Dendritic cell treated with granulocyte-macrophage colony-stimulating factor and Interleukin-4, amounts not matched to agents 40 ng/mL and 50 ng/mL, for 4 days (primary cell): Measurements from ENCODE around the gene AFF1.

ENCODE experiments used
- H3K27ac Mint-ChIP-seq: one replicate; pipeline ENCODE4 v1.8.0; 2022; ENCODE audit warnings: mild to moderate bottlenecking, mixed read lengths
- H3K27me3 Mint-ChIP-seq: one replicate; pipeline ENCODE4 v1.8.0; 2022; ENCODE audit warnings: mild to moderate bottlenecking, mixed read lengths
- H3K36me3 Mint-ChIP-seq: one replicate; pipeline ENCODE4 v1.8.0; 2022; ENCODE audit warnings: low read depth, mixed read lengths
- H3K4me1 Mint-ChIP-seq: one replicate; pipeline ENCODE4 v1.8.0; 2022; ENCODE audit warnings: low read depth, mixed read lengths
- H3K4me3 Mint-ChIP-seq: one replicate; pipeline ENCODE4 v1.8.0; 2022; ENCODE audit warnings: mild to moderate bottlenecking, moderate library complexity, mixed read lengths
- H3K9me3 Mint-ChIP-seq: one replicate; pipeline ENCODE4 v1.8.0; 2022; ENCODE audit warnings: mixed read lengths
- intact Hi-C: fragments of 100-400 bp; cut with micrococcal nuclease; formaldehyde crosslinking; loops from one replicate; pipeline ENCODE4 v1.15.0; 2022

AFF1 gene

GRCh38 chr4:87088186-87088585 lies 153.4 kb downstream of the AFF1 start:
- no peak overlapping the region for H3K4me3 Mint-ChIP-seq
- no peaks in the 10 kb centered on the region for H3K9me3 Mint-ChIP-seq
- intact Hi-C loops: no loop called here
- H3K27ac Mint-ChIP-seq: no peak overlapping the region
- H3K4me1 Mint-ChIP-seq: peaks cover 49% of the 10 kb centered on the region
- H3K36me3 Mint-ChIP-seq: peaks cover 84% of the 10 kb centered on the region
- H3K27me3 Mint-ChIP-seq: no peaks in the 10 kb centered on the region

DNA sequence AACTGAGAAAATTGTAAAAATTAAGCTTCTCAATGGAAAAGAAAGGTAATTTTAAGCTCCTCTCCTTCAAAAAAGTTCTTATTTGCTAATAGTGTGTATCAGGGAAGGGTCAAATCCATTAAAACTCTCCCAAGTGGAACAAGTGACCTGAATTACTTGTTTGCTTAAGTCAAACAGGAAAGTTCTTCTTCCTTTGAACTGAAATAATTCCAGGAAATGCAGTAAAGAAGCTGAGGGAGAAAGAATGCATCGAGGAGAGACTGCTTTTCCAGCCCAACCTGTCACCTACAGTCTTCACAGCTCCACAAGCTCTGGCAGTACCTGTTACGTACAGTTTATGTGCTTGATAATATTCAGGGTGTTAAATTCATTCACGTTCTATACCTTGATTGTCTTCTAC lies 154.6 kb downstream of the AFF1 start:
- no peaks in the 10 kb centered on the region for H3K9me3 Mint-ChIP-seq
- H3K27me3 Mint-ChIP-seq: no peaks in the 10 kb centered on the region
- peaks cover 52% of the 10 kb centered on the region for H3K4me1 Mint-ChIP-seq
- intact Hi-C loops: no loop called here
- no peak overlapping the region for H3K27ac Mint-ChIP-seq
- H3K36me3 Mint-ChIP-seq: peaks cover 87% of the 10 kb centered on the region
- no peak overlapping the region for H3K4me3 Mint-ChIP-seq

DNA sequence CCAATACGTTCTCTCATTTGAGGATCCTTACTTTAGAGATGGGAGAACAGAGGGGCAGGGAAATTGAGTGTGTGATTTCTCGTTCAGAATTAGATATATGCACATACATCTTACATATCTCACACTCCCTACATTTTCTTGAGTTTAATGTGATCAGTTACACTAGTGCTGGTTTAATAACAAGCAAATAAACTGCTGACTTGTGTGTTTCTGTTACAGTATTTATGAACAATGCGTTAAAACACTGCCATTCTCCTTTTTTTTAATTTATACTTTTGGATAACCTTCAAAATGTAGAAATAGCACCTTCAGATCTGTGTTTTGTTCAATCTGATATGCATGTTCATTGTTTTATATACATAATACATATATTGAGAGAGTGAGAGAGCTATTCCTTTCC lies 155.5 kb downstream of the AFF1 start:
- Mint-ChIP-seq H3K4me1 (peaks cover 48% of the 10 kb centered on the region), H3K9me3 (no peaks in the 10 kb centered on the region), H3K27me3 (no peaks in the 10 kb centered on the region), H3K36me3 (peaks cover 89% of the 10 kb centered on the region), H3K27ac (no peak overlapping the region), H3K4me3 (no peak overlapping the region)
- intact Hi-C loops: no loop called here

DNA sequence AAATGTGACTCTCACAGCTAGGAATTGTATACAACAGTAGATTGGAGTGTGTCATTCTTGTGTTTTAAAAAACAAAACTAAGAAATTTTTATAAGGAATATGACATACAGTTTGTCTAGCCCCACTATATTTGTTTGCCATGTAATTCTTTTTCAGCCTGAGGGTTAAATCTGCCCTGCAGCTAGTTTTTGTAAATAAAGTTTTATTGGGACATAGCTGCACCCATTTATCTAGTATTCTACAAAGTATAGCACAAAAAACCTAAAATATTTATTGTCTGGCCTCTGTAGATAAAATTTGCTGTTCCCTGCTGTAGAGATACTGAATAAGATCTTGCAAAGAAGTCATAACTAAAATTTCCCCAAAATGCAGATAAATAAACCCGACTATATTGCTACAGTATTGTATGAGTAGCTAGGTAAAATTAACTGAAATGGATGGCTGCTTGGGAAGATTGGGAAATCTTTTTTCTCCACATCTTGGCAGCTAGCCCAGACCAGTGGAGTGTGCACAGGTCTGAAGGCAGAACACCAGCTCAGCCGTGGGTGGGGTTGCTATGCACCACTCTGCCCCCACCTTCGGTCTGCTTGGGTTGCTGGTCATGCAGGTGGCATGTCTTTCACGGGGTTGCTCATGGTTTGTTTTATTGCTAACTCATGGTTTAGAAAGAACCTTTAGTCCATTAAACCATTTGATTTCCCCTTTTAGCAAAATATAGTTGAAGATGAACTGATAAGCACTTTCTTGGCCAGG lies 157.8 kb downstream of the AFF1 start:
- no peak overlapping the region for H3K4me3 Mint-ChIP-seq
- no peaks in the 10 kb centered on the region for H3K27me3 Mint-ChIP-seq
- no peaks in the 10 kb centered on the region for H3K9me3 Mint-ChIP-seq
- intact Hi-C loops: loop anchor here (1.0 kb wide), 1 partner anchor 170 kb away; no protein-coding TSS in a partner anchor
- H3K36me3 Mint-ChIP-seq: peaks cover 90% of the 10 kb centered on the region
- peak overlapping the region; percentile 69 for H3K27ac Mint-ChIP-seq
- peaks cover 48% of the 10 kb centered on the region for H3K4me1 Mint-ChIP-seq

DNA sequence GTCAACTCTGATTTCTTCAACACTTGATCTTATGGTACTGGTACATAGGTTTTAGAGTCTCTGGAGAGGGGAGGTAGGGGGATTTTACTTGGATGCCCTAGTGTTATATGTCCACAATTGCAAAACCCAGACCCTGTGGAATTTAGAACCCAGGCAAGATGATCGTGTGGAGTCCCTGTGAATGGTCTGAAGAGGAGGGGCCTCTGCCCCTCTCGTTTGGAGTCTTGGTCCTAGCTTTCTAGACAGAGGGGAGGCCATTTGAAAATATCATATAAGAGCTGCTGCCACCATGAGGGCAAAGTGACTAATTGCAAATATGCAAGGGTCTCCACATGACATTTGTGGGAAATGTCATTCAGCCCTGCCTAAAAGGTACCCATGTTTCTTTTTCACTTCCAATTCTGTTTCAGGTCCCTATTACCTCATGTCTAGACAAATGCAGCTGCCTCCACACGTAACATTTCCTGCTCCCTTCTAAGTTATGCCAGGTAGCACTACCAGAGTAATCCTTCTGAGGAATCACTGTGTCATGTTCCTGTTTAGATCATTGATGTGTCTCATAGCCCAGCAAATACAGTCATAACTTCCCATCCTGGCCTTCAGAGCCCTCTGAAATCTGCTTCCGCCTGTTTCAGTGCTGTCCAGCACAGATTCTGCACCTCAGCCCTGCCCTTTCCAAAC lies 158.8 kb downstream of the AFF1 start:
- Mint-ChIP-seq H3K36me3 (peaks cover 90% of the 10 kb centered on the region), H3K4me1 (peaks cover 52% of the 10 kb centered on the region), H3K4me3 (no peak overlapping the region), H3K27ac (peak overlapping the region; percentile 44), H3K9me3 (no peaks in the 10 kb centered on the region), H3K27me3 (no peaks in the 10 kb centered on the region)
- intact Hi-C loops: loop anchor here (1.0 kb wide), 1 partner anchor 171 kb away; no protein-coding TSS in a partner anchor

DNA sequence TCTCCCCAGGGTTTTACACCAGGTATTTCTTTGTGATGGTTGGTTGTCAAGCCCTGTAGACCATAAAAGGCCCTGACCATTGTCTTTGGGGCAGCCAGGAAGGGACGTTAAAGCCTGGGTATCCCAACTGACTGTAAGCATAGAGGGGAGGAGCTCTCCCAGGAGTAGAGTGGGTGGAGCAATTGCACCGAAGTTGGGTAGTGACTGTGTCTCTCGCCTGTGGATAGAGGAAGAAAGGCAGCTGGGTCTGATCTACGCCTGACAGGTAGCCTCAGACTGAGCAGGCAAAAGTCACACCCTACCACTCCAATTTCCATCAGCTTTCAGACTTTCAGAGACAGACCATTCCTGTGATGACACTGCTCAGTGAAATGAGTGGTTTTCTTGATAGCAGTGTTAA lies 162.3 kb downstream of the AFF1 start:
- H3K4me1 Mint-ChIP-seq: peaks cover 48% of the 10 kb centered on the region
- H3K36me3 Mint-ChIP-seq: peaks cover 86% of the 10 kb centered on the region
- no peak overlapping the region for H3K4me3 Mint-ChIP-seq
- H3K27ac Mint-ChIP-seq: no peak overlapping the region
- no peaks in the 10 kb centered on the region for H3K9me3 Mint-ChIP-seq
- intact Hi-C loops: no loop called here
- no peaks in the 10 kb centered on the region for H3K27me3 Mint-ChIP-seq

GRCh38 chr4:87100168-87100567 lies 165.4 kb downstream of the AFF1 start:
- Mint-ChIP-seq H3K27me3 (no peaks in the 10 kb centered on the region), H3K27ac (no peak overlapping the region), H3K9me3 (no peaks in the 10 kb centered on the region), H3K4me3 (no peak overlapping the region), H3K4me1 (peaks cover 36% of the 10 kb centered on the region), H3K36me3 (peaks cover 71% of the 10 kb centered on the region)
- intact Hi-C loops: no loop called here

- Mint-ChIP-seq H3K27me3 (no peaks in the 10 kb centered on the region), H3K36me3 (peaks cover 71% of the 10 kb centered on the region), H3K4me3 (no peak overlapping the region), H3K9me3 (no peaks in the 10 kb centered on the region), H3K4me1 (peaks cover 30% of the 10 kb centered on the region), H3K27ac (no peak overlapping the region)
- intact Hi-C loops: no loop called here
Measured at GRCh38 chr4:87101543-87102199, 166.9 kb downstream of the AFF1 start.

DNA sequence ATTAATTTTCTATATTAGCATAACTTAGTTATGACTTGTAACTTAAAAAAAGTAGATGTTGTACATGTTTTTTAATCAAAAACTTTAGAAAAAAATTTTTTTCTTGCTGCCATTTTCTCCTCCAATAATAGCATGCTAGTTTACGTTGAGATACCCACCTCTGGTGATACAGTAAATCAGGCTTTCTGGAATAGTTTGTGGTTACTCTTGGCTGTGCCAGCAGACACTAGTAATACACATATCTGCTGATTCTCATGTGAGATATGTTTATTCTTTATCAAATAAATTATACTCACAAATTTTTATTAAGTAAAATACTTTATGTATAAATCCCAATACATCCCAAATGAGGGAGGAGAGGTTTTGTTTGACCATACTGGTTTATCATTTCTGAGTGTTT lies 168.3 kb downstream of the AFF1 start:
- Mint-ChIP-seq H3K4me1 (peaks cover 17% of the 10 kb centered on the region), H3K9me3 (no peaks in the 10 kb centered on the region), H3K4me3 (no peak overlapping the region), H3K27ac (no peak overlapping the region), H3K27me3 (no peaks in the 10 kb centered on the region), H3K36me3 (peaks cover 71% of the 10 kb centered on the region)
- intact Hi-C loops: no loop called here

DNA sequence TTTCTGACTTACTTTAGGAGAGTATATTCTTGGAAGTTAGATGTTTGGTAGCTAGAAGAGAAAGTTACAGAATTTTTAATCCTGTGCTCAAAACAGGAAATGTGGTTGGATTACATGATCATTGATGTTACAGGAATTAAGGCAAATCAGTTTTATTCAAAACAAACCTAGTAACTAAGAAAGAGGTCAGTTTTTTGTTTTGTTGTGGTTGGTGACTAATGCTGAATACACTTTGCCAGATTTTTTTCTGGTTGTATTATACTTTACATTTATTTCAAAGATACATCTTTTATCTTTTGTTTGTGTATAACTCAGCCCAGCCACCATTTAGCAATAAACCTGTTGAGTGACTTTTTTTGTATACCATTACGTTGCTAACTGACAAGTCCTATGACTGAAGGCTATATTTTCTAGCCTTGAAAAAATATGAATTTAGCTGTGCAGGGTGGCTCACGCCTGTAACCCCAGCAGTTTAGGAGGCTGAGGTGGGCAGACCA lies 168.9 kb downstream of the AFF1 start:
- Mint-ChIP-seq H3K4me3 (no peak overlapping the region), H3K27me3 (no peaks in the 10 kb centered on the region), H3K36me3 (peaks cover 76% of the 10 kb centered on the region), H3K9me3 (no peaks in the 10 kb centered on the region), H3K4me1 (peaks cover 13% of the 10 kb centered on the region), H3K27ac (no peak overlapping the region)
- intact Hi-C loops: no loop called here

DNA sequence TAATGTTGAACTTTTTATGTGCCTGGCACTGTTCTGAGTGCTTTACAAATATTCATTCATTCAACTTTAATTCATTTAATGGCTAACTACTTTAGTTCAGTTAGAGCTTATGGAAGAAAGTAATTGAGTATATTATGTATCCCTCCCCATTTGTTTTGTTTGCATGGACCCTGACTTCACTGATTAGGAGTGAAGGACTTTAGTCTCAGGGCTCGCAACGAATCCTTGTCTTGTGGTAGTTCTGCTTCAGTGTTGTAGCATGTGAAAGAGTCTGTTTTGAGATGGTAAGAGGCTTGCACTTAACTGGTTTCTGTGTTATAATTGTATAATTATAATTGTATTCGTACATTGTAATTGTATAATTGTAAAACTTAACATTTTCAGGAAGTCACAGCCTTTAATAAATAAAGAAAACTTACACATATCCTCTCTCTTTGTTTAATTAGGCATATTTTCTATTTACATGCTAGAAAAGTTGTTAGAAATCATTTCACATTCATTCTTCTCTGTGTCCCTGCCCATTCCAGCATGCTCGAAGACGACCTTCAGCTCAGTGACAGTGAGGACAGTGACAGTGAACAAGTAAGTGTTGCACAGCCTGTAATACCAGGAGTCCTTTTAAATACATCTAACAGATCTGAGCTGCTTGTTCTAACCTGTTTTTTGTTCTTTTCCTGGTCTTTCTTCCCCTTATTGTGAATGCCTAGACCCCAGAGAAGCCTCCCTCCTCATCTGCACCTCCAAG lies 170.5 kb downstream of the AFF1 start:
- Mint-ChIP-seq H3K27me3 (no peaks in the 10 kb centered on the region), H3K36me3 (peaks cover 75% of the 10 kb centered on the region), H3K4me1 (peaks cover 6% of the 10 kb centered on the region), H3K4me3 (no peak overlapping the region), H3K27ac (no peak overlapping the region), H3K9me3 (no peaks in the 10 kb centered on the region)
- intact Hi-C loops: no loop called here

GRCh38 chr4:87108142-87108546 lies 173.3 kb downstream of the AFF1 start:
- intact Hi-C loops: no loop called here
- H3K4me1 Mint-ChIP-seq: peaks cover 6% of the 10 kb centered on the region
- no peak overlapping the region for H3K27ac Mint-ChIP-seq
- H3K27me3 Mint-ChIP-seq: no peaks in the 10 kb centered on the region
- H3K9me3 Mint-ChIP-seq: no peaks in the 10 kb centered on the region
- H3K36me3 Mint-ChIP-seq: peaks cover 80% of the 10 kb centered on the region
- no peak overlapping the region for H3K4me3 Mint-ChIP-seq

GRCh38 chr4:87109121-87109520 lies 174.3 kb downstream of the AFF1 start:
- intact Hi-C loops: no loop called here
- no peaks in the 10 kb centered on the region for H3K9me3 Mint-ChIP-seq
- H3K27me3 Mint-ChIP-seq: no peaks in the 10 kb centered on the region
- H3K4me1 Mint-ChIP-seq: no peaks in the 10 kb centered on the region
- no peak overlapping the region for H3K27ac Mint-ChIP-seq
- H3K4me3 Mint-ChIP-seq: no peak overlapping the region
- H3K36me3 Mint-ChIP-seq: peaks cover 90% of the 10 kb centered on the region
